ENCODE data around the gene PLXNA4. TPM values are rescaled to one million over a fixed set of nuclear protein-coding genes. Genes with fewer than 3 reads are reported as not detected.

PLXNA4 gene
- total RNA-seq, 1 donor from 2014 or later, result 0.21 TPM

DNA sequence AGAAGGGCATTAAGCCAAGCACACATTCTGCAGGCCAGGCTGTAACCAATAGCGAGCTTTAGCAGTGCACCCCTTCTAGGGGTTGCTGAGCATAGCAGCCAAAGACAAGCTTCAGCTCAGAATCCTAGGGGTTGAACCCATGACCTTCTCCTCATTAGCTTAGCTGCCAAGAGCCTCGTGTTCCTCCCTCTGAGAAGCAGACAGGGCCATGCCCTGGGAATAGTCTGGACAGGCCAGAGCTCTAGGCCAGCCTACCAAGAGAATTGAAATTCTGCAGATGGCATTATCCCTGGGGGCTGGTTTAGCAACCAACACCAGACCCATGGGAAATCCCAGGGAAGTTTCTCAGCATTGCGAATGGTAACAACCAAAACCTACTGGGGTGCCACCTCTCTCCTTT lies 77.2 kb downstream of the PLXNA4 start:
- H3K9me3 Mint-ChIP-seq, result no peaks in the 10 kb centered on the region
- no peaks in the 10 kb centered on the region for H3K4me1 Mint-ChIP-seq (ENCODE audit: low read depth)
- H3K36me3 Mint-ChIP-seq (ENCODE audit: low read depth), result no peaks in the 10 kb centered on the region
- H3K4me3 Mint-ChIP-seq (ENCODE audit: low read depth), result no peak overlapping the region
- H3K27ac Mint-ChIP-seq, result no peak overlapping the region
- intact Hi-C loops (cut with micrococcal nuclease), result no loop called here
- H3K27me3 Mint-ChIP-seq (ENCODE audit: low read depth), result peaks cover 20% of the 10 kb centered on the region
- DNase-seq (ENCODE audit: low spot score), result no peak

DNA sequence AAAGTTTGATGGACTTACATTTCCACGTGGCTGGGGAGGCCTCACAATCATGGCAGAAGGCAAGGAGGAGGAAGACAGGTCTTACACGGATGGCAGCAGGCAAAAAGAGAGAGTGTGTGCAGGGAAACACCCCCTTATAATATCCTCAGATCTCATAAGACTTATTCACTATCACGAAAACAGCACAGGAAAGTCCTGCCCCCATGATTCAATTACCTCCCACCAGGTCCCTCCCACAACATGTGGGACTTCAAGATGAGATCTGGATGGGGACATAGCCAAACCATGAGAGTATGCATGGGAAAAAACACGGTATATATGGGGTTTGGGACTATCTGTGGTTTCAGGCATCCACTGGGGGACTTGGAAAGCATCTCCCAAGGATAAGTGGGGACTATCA lies 78.0 kb downstream of the PLXNA4 start:
- no peak overlapping the region for H3K4me3 Mint-ChIP-seq (ENCODE audit: low read depth)
- DNase-seq (ENCODE audit: low spot score), result no peak
- peaks cover 22% of the 10 kb centered on the region for H3K27me3 Mint-ChIP-seq (ENCODE audit: low read depth)
- H3K27ac Mint-ChIP-seq, result no peak overlapping the region
- intact Hi-C loops (cut with micrococcal nuclease), result no loop called here
- no peaks in the 10 kb centered on the region for H3K36me3 Mint-ChIP-seq (ENCODE audit: low read depth)
- no peaks in the 10 kb centered on the region for H3K4me1 Mint-ChIP-seq (ENCODE audit: low read depth)
- no peaks in the 10 kb centered on the region for H3K9me3 Mint-ChIP-seq

GRCh38 chr7:132497098-132497497 lies 79.2 kb downstream of the PLXNA4 start:
- Mint-ChIP-seq H3K27me3 (ENCODE audit: low read depth) (peaks cover 22% of the 10 kb centered on the region), H3K27ac (no peak overlapping the region), H3K4me1 (ENCODE audit: low read depth) (peaks cover 8% of the 10 kb centered on the region), H3K36me3 (ENCODE audit: low read depth) (no peaks in the 10 kb centered on the region), H3K4me3 (ENCODE audit: low read depth) (no peak overlapping the region), H3K9me3 (no peaks in the 10 kb centered on the region)
- intact Hi-C loops (cut with micrococcal nuclease), result no loop called here
- DNase-seq (ENCODE audit: low spot score), result no peak

- Mint-ChIP-seq H3K4me3 (ENCODE audit: low read depth) (no peak overlapping the region), H3K36me3 (ENCODE audit: low read depth) (no peaks in the 10 kb centered on the region), H3K27me3 (ENCODE audit: low read depth) (peaks cover 17% of the 10 kb centered on the region), H3K9me3 (no peaks in the 10 kb centered on the region), H3K27ac (no peak overlapping the region), H3K4me1 (ENCODE audit: low read depth) (peaks cover 10% of the 10 kb centered on the region)
- no peak for DNase-seq (ENCODE audit: low spot score)
- intact Hi-C loops (cut with micrococcal nuclease), result no loop called here
Measured at GRCh38 chr7:132495936-132496335, 80.3 kb downstream of the PLXNA4 start.

GRCh38 chr7:132494474-132494873 lies 81.8 kb downstream of the PLXNA4 start:
- no peaks in the 10 kb centered on the region for H3K36me3 Mint-ChIP-seq (ENCODE audit: low read depth)
- no peak for DNase-seq (ENCODE audit: low spot score)
- no peak overlapping the region for H3K4me3 Mint-ChIP-seq (ENCODE audit: low read depth)
- no peak overlapping the region for H3K27ac Mint-ChIP-seq
- H3K9me3 Mint-ChIP-seq, result no peaks in the 10 kb centered on the region
- H3K4me1 Mint-ChIP-seq (ENCODE audit: low read depth), result peaks cover 10% of the 10 kb centered on the region
- intact Hi-C loops (cut with micrococcal nuclease), result no loop called here
- peaks cover 16% of the 10 kb centered on the region for H3K27me3 Mint-ChIP-seq (ENCODE audit: low read depth)

DNA sequence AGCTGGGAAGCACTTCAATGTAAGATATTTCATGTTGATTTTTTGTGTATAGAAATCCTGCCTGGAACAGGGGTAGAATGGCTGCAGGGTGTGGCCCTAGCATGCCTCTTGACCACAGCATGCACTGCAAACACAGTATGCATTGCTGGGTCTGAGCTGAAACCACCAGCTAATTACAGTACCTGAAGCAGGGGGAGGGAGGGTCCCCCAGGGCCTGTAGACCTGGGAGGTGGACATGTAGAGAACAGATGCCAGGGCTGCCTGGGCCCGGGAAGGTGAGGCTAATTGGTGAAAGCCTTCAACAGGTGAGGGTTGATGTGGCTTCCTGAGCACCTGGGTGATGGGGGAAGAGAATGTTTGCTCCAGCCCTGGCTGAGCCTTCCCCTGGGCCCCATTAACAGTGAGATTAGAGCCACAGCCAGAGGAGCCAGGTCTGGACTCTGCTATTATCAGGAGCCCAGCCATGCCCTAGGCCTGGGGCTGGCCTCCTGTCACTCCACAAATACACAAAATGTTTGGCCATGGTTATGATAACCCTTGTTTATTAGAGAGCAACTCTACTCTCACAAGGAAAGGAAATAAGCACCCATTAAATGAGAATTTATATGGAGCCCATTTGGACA lies 83.3 kb downstream of the PLXNA4 start:
- H3K4me3 Mint-ChIP-seq (ENCODE audit: low read depth), result no peak overlapping the region
- peaks cover 11% of the 10 kb centered on the region for H3K4me1 Mint-ChIP-seq (ENCODE audit: low read depth)
- H3K9me3 Mint-ChIP-seq, result no peaks in the 10 kb centered on the region
- DNase-seq (ENCODE audit: low spot score), result no peak
- intact Hi-C loops (cut with micrococcal nuclease), result no loop called here
- no peaks in the 10 kb centered on the region for H3K36me3 Mint-ChIP-seq (ENCODE audit: low read depth)
- no peak overlapping the region for H3K27ac Mint-ChIP-seq
- H3K27me3 Mint-ChIP-seq (ENCODE audit: low read depth), result peaks cover 12% of the 10 kb centered on the region

- no peaks in the 10 kb centered on the region for H3K36me3 Mint-ChIP-seq (ENCODE audit: low read depth)
Measured at GRCh38 chr7:132491391-132491945, 84.8 kb downstream of the PLXNA4 start.

DNA sequence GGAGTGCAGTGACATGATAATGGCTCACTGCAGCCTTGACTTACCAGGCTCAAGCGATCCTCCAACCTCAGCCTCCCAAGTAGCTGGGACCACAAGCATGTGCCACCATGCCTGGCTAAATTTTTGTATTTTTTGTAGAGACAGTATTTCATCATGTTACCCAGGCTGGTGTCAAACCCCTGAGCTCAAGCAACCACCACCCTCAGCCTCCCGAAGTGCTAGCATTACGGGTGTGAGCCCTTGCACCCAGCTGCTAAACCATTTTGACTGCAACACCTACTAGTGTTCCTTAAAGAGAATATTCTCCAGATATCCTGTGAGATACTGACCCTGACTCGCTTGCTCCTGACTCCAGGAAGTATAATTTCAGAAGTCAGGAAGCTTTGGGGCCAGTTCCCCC lies 85.8 kb downstream of the PLXNA4 start:
- no peak overlapping the region for H3K4me3 Mint-ChIP-seq (ENCODE audit: low read depth)
- DNase-seq (ENCODE audit: low spot score), result no peak
- no peaks in the 10 kb centered on the region for H3K36me3 Mint-ChIP-seq (ENCODE audit: low read depth)
- H3K9me3 Mint-ChIP-seq, result no peaks in the 10 kb centered on the region
- H3K4me1 Mint-ChIP-seq (ENCODE audit: low read depth), result peaks cover 23% of the 10 kb centered on the region
- H3K27ac Mint-ChIP-seq, result no peak overlapping the region
- intact Hi-C loops (cut with micrococcal nuclease), result no loop called here
- peaks cover 13% of the 10 kb centered on the region for H3K27me3 Mint-ChIP-seq (ENCODE audit: low read depth)

More at GRCh38 chr7:132491391-132491945, 84.8 kb downstream of the PLXNA4 start:
- intact Hi-C loops (cut with micrococcal nuclease), result no loop called here
- Mint-ChIP-seq H3K27me3 (ENCODE audit: low read depth) (peaks cover 16% of the 10 kb centered on the region), H3K27ac (no peak overlapping the region), H3K9me3 (no peaks in the 10 kb centered on the region), H3K4me1 (ENCODE audit: low read depth) (peaks cover 16% of the 10 kb centered on the region), H3K4me3 (ENCODE audit: low read depth) (no peak overlapping the region)
- DNase-seq (ENCODE audit: low spot score), result no peak

DNA sequence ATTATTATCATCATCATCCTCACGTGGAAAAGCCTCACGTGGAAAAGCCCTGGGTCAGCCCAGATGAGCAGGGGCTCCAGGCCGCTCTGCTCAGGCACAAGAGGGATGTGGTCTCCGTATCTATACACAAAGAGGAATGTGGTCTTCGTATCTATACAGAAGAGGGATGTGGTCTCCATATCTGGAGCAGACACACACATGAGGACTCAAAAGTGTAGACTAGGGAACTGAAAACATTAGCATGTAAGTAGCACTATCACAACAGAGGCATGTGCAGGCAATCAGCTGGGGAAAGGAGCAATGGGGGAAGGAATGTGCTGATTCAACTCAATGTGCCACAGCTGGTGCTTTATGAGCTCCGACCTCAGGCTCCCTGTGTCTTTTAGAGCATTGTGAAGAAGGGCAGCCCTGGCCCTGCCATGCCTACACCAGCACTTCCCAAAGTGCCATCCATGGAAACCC lies 86.5 kb downstream of the PLXNA4 start:
- intact Hi-C loops (cut with micrococcal nuclease), result no loop called here
- peaks cover 27% of the 10 kb centered on the region for H3K4me1 Mint-ChIP-seq (ENCODE audit: low read depth)
- no peaks in the 10 kb centered on the region for H3K36me3 Mint-ChIP-seq (ENCODE audit: low read depth)

GRCh38 chr7:132488634-132489302 lies 87.5 kb downstream of the PLXNA4 start:
- DNase-seq (ENCODE audit: low spot score), result no peak
- Mint-ChIP-seq H3K27ac (no peak overlapping the region), H3K4me3 (ENCODE audit: low read depth) (no peak overlapping the region), H3K36me3 (ENCODE audit: low read depth) (no peaks in the 10 kb centered on the region), H3K9me3 (no peaks in the 10 kb centered on the region), H3K4me1 (ENCODE audit: low read depth) (peaks cover 27% of the 10 kb centered on the region), H3K27me3 (ENCODE audit: low read depth) (peaks cover 23% of the 10 kb centered on the region)
- intact Hi-C loops (cut with micrococcal nuclease), result no loop called here

More for the DNA sequence above, 86.5 kb downstream of the PLXNA4 start:
- no peak for DNase-seq (ENCODE audit: low spot score)
- no peaks in the 10 kb centered on the region for H3K9me3 Mint-ChIP-seq
- H3K4me3 Mint-ChIP-seq (ENCODE audit: low read depth), result no peak overlapping the region
- no peak overlapping the region for H3K27ac Mint-ChIP-seq
- peaks cover 17% of the 10 kb centered on the region for H3K27me3 Mint-ChIP-seq (ENCODE audit: low read depth)

GRCh38 chr7:132486274-132486610 lies 90.0 kb downstream of the PLXNA4 start:
- no peak for DNase-seq (ENCODE audit: low spot score)
- H3K9me3 Mint-ChIP-seq, result no peaks in the 10 kb centered on the region
- intact Hi-C loops (cut with micrococcal nuclease), result no loop called here
- peaks cover 17% of the 10 kb centered on the region for H3K4me1 Mint-ChIP-seq (ENCODE audit: low read depth)
- H3K36me3 Mint-ChIP-seq (ENCODE audit: low read depth), result no peaks in the 10 kb centered on the region
- H3K27me3 Mint-ChIP-seq (ENCODE audit: low read depth), result peaks cover 30% of the 10 kb centered on the region
- no peak overlapping the region for H3K27ac Mint-ChIP-seq
- no peak overlapping the region for H3K4me3 Mint-ChIP-seq (ENCODE audit: low read depth)

GRCh38 chr7:132485600-132486273 lies 90.5 kb downstream of the PLXNA4 start:
- H3K27me3 Mint-ChIP-seq (ENCODE audit: low read depth), result peaks cover 30% of the 10 kb centered on the region
- H3K4me1 Mint-ChIP-seq (ENCODE audit: low read depth), result peaks cover 17% of the 10 kb centered on the region
- H3K27ac Mint-ChIP-seq, result no peak overlapping the region
- no peak for DNase-seq (ENCODE audit: low spot score)
- no peaks in the 10 kb centered on the region for H3K36me3 Mint-ChIP-seq (ENCODE audit: low read depth)
- intact Hi-C loops (cut with micrococcal nuclease), result no loop called here
- H3K9me3 Mint-ChIP-seq, result no peaks in the 10 kb centered on the region
- H3K4me3 Mint-ChIP-seq (ENCODE audit: low read depth), result no peak overlapping the region

GRCh38 chr7:132485136-132485535 lies 91.1 kb downstream of the PLXNA4 start:
- Mint-ChIP-seq H3K4me1 (ENCODE audit: low read depth) (peaks cover 17% of the 10 kb centered on the region), H3K27ac (no peak overlapping the region), H3K9me3 (no peaks in the 10 kb centered on the region), H3K36me3 (ENCODE audit: low read depth) (no peaks in the 10 kb centered on the region), H3K4me3 (ENCODE audit: low read depth) (no peak overlapping the region), H3K27me3 (ENCODE audit: low read depth) (peaks cover 30% of the 10 kb centered on the region)
- intact Hi-C loops (cut with micrococcal nuclease), result no loop called here
- DNase-seq (ENCODE audit: low spot score), result no peak

Data from activated T-helper 2 cell treated with anti-CD3 and anti-CD28 coated beads, Interferon-gamma antibody, Interleukin-2, Interleukin-4, amounts not matched to agents 10 μg/mL and 5 μg/mL and 100 μg/mL, durations not matched to agents 14 hours and 24 hours and 36 hours (primary cell).